Activated gamma-delta T cell treated with Interleukin-2 at 50 U/mL for 16 hours (primary cell): ENCODE results near the gene OLR1.
"Not testable (repeated sequence)": the region's sequence is repeated elsewhere in the genome, so short reads cannot be mapped to it uniquely, and the experiment has no call there.

Source experiments
- DNase-seq: peaks from one replicate; pipeline ENCODE4 v3.0.0-alpha.2; 2020

OLR1 gene

DNA sequence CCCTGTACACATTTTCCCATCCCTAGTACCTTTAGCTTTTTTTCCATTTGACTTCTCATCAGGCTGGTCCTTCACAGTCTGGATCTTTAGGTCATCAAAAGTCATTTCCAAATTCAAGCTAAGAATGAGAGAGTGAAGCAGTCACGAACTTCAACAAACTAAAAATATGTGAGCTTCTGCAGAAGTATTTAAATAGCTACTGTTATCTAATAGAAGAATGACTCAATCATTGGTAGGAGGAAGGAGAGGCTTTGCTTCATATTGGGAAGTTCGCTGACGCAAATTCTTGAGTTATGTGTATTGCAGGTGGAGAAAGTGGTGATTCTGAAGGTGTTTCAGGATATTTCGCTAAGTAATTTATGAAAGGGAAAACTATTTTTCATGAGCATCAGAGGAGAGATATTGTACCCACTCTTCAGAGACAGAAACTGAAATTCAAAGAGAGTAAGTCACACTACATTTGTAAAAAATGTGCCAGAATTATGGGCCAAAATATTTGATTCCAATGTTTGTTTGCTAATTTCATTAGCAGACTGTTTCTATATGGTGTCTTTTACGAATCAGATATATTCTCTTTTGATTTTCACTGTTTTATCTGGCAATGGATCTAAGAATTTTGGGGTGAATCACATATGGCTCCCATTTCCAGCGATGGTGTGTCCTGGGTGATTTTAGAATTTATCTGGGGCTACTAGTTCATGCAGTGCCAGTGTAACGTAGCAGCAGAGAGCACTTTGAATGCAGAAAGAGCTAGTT is at the start of gene OLR1:
Gene OLR1 (minus strand): TSS at position 160 of the 756 bp plus-strand sequence. CDS start 55 bp downstream, at position 105.
- no peak for DNase-seq

DNA sequence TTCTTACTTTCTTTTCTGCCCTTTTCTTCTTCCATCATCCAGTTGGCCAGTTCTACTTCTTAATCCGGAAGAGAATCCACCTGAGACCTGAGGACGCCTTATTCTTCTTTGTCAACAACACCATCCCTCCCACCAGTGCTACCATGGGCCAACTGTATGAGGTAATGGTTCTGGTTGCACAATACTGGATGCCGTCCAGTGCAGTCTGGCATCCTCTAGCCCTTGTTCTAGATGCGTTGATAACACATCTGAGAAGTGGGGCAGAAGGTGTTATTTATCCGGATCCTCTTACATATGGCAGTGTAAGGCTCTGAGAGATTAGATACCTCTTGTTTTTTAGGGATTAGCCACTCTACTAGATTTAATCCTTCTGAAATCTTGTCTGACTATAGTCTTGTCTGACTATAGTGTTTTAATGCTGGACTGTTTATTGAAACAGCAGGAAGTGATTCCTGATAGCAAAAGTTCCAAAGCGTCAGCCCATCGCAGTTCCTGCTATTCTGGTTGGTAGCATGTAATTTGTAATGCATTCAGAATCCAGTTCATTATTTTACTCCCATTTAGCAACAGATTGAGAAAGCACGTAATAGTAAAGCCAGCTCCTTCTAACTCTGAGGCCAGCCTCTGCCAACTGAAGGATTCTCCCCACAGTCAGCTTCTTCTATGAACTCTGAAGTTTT is 48.6 kb upstream of the OLR1 start:
- DNase-seq = no peak

DNA sequence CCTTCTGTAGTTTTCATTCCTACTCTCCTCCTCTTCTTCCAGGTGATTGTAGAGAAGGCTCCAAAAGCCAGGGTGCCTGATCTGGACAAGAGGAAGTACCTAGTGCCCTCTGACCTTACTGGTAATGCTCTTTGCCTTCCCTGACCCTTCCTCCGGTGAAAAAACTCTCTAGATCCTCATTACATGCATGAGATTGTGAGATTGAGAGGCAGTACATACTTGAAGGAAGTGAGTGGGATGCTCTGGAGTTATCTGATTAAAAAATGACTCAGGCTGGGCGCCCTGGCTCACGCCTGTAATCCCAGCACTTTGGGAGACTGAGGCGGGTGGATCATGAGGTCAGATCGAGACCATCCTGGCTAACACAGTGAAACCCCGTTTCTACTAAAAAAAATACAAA is 46.1 kb upstream of the OLR1 start:
- DNase-seq = no peak

DNA sequence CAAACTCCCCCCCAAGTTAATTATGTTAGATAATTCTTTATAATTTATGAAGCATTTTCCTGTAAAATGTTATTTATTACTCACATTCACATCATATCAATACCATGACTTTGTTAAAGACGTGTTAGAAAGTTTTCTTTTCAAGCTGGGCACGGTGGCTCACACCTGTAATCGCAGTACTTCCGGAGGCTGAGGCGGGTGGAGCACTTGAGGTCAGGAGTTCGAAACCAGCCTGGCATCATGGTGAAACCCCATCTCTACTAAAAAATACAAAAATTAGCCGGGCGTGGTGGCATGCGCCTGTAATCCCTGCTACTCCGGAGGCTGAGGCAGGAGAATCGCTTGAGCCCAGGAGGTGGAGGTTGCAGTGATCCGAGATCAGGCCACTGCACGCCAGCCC is 44.0 kb upstream of the OLR1 start:
- peak; percentile 30 for DNase-seq

DNA sequence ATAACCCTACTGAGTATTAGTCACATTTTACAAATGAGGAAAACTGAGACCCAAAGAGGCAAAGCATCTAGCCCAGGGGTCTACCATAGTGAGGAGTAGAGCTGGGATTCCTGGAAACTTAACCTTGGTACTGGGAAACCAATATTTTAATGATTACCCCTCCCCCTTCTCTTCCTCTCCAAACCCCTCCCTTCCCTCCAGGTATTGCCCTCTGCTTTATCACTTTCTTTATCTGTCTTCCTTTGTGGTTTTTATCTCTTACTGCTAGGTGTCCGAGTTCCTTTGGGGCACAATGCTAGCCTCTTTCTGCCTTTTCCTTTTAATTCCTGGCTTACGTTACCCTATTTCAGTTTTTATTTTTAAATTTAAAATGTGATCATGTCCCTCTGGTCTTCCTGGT is 43.5 kb upstream of the OLR1 start:
- no peak for DNase-seq

DNA sequence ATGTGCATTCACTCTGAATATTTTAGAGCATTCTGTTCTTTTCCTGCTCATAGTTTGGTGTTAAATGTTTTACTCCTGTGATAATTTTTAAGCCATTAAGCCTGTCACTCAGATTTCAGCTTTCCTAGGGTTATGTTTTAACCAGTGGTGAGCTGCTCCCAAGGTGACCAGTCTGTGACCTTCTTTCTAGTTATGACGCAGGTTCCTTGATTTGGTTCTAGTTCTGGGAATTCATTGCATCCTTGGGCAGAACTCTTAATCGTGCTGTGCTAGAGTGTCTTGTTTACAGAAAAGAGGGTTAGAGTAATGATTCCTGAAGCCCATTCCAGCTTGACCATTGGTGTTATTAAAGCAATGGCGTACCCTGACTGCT is 42.9 kb upstream of the OLR1 start:
- no peak for DNase-seq

DNA sequence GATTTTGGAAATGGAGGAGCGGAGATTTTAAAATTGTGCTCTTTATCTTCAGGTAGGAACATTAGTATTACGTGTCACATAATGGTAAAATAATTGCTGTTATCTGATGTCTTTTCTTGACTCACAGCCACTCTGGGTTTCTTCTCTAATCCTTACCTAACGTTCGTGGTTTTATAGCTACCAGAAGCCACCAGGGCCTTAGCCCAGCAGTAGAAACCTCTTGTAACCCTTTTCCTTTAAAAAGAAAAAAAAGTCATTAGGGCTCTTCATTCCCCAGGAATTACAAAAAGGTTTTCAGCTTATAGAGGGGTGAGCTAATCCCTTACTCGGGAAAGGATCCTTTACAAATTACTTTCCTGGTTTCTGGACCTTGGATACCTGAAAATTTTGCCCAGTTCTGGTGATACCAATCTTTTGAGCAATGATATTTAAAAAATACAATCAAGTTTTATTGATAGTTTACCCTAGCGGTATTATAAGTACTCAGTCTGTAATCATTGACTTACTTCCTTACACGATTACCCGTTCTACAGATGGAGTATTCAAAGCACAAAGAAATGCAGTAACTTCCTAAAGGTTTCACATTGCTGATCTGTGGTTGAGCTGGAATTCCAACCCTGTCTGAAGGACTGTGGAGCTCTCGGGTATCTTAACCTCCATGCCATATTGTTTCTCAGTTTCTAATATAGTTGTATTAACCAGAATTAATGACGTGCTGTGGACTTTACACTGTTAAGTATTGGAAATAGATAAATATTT is 42.4 kb upstream of the OLR1 start:
- no peak for DNase-seq

DNA sequence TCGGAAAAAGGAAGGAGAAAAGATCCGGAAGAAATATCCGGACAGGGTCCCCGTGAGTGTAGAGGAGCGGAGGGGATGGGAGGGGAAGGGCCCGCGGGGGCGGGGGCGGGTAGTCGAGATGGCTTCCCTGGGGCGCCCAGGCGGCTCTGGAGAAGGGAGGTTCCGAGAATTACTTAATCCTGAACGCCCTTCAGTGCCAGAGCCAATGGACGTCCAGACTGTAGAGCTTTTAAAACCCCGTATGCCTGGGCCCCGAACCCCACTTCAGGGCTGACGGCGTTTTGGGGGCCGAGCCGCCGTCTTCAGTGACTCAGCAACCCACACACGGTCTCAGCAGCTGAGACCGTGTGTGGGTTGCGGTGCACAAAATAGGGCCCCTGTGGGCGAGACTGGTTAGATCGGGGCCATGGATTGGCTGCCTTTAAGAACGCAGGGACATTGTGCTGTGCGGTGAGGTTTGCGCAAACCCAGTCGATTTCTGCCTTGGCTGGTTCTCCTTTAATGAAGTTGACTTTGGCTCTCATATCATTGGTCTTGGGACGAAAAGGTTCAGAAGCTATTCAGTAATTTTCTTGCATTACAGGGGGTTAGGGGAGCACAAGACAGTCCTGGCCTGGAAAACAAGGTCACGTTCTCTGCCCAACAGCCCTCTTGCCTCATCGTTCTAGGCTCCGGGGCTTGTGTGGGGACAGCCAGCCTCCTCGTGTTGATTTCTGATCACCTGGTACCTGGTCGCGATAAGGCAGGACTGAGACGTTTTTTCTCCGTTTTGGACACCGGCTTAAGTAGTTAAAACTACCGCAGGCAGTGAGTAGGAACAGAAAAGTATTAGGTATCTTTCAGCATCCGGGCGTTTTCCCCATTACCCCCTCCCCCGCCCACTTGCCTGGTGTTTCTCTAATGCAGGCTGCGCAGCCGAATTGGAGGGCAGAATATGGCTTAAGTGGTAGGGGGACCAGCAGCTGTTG is 41.5 kb upstream of the OLR1 start:
- DNase-seq = peak; percentile 79

DNA sequence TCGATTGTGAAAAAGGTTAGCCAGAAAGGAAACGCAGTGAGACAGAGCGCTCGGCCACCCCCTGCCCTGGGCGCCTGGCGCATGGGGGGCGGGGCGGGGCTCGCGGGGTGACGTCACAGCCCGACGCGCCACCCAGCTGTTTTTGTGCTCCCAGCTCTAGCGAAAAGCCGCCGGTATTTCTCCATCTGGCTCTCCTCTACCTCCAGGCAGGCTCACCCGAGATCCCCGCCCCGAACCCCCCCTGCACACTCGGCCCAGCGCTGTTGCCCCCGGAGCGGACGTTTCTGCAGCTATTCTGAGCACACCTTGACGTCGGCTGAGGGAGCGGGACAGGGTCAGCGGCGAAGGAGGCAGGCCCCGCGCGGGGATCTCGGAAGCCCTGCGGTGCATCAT is 40.8 kb upstream of the OLR1 start, which contains the start of gene GABARAPL1:
Gene GABARAPL1 (plus strand): TSS at position 139 of the 393 bp plus-strand sequence. CDS start 253 bp downstream, at position 392.
- DNase-seq = peak; percentile 79

DNA sequence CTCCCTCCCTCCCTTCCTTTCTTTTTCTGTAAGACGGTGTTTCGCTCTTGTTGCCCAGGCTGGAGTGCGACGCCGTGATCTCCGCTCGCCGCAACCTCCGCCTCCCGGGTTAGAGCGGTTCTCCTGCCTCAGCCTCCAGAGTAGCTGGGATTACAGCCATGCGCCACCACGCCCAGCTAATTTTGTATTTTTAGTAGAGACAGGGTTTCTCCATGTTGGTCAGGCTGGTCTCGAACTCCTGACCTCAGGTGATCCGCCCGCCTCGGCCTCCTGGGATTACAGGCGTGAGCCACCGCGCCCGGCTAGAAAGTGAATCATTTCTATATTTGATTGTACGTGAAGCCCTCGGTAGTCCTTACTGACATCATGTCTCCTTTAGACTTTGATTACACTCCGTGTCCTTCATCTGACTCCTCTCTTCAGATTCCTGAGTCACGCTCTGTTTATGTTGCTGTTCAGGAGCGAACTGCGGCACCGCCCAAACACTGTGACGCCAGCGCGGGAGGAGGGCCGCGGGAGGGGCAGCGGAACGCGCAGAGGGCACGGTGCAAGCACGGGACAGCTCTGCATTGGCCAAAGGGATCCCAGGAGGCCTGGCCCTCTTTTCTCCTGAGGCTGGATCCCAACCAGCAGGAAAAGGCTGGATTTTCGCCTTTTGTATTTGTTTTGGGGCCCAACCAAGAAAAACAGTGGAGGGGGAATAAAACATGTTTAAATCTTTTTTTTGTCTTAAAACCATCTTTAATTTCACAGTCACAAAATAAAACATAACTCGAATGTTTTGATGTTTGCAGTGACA is 40.2 kb upstream of the OLR1 start:
- peak; percentile 78 for DNase-seq

DNA sequence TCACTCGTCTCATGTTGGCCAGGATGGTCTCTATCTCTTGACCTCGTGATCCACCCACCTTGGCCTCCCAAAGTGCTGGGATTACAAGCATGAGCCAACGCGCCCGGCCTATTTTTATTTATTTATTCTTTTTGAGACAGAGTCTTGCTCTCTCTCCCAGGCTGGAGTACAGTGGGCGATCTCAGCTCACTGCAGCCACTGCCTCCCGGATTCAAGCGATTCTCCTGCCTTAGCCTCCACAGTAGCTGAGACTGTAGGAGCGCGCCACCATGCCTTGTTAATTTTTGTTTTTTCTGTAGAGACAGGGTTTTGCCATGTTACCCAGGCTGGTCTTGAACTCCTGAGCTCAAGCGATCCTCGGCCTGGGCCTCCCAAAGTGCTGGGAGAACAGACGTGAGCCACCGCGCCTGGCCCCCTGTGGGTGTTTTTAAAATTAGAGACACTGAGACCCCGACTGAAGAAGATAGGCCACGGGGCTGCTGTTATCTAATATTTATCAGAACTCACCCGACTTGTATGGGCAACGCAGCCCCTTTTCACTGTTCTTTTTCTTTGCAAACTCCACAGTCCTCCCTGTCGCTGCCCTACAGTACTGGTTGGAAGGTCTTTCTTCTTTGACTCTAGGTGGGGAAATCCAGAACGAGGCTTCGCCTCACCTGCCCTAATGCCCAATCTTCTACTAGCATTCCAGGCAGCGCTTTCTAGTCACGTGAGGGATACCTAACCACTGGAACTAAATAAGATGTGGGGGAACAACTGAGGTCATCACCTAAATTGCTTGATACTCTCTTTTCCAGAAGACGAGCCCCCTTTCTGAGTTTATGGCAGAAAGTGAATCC is 39.4 kb upstream of the OLR1 start:
- no peak for DNase-seq

DNA sequence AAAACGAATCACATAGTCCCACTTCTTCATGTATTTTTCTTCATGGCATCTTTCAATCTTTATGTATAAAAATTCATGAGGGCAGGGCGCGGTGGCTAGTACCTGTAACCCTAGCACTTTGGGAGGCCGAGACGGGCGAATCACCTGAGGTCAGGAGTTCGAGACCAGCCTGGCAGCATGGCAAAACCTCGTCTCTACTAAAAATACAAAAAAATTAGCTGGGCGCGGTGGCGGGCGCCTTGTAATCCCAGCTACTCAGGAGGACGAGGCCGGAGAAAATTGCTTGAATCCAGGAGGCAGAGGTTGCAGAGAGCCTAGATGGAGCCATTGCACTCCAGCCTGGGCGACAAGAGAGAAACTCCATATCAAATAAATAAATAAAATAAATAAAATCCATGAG is 38.3 kb upstream of the OLR1 start:
- DNase-seq = no peak

DNA sequence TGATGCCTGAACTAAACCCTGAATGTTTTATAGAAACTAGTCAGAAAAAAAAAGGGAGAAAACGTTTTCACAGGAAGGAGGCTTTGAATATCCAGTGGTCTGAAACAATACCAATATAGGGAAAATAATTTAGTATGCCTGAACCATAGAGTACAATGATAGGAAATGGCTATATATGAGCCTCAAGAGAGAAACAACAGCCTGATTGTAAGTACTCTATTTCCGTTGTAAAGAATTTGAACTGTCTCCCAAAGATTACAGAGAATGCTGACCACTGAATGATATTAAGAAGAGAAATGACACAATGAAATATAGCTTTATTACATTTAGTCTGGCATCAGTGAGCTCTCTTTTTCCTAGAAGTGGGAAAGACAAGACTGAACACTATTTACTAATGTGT is 35.2 kb upstream of the OLR1 start:
- DNase-seq = no peak

DNA sequence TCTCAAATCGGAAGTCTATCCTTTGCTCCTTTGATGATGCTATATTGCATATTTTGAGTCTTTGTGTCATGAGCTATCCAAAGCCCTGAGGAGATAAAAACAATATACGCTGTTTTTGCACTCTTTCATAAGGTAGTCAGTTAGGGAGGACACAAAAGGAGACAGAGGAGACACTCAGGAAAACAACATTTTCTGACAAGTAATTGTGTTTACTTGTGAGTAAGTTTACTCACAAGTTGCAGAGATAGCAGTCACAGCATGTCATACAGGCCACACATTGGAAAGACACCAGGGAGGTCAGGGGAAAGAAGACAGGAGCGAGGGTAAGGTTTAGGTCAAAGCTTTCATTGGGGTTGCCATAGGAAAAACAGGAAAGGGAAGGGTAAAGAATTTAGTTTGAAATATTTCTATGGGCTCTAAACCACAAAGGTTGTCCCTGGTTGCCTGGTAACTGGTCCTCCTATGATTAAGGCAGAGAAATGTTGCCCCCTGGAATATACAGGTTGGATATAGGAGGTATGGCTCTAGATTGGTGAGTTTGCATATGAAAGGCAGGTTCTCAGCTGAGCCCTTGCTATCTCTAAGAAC is 33.4 kb upstream of the OLR1 start:
- no peak for DNase-seq

DNA sequence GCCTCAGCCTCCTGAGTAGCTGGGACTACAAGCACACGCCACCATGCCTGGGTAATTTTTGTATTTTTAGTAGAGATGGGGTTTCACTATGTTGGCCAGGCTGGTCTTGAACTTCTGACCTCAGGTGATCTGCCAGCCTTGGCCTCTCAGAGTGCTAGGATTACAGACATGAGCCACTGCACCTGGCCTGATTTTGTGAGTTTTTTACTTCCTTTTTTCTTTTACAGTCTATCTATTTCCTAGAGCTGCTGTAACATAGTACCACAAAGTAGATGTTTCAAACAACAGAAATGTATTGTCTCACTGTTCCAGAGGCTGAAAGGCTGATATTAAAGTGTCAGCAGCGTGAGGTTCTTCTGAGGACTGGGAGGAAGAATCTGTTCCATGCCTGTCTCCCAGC is 32.6 kb upstream of the OLR1 start:
- not testable (repeated sequence) for DNase-seq

DNA sequence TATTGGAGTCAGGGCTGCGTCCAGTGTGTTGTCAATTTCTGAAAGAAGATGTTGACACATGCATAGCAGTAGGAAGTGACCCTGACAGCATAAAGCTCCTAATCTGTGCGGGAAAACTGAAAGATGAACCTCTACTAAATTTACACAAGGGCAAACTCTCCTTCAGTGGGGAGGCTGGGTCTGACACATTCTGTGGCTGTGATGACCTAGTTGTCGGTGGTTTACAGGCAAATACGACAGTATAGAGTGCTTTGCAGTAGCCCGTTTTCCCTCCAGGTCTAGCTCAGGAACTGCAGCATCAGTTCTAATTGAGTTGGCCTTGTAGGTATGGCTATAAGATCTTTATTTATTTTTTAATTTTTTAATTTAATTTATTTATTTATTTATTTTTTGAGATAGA is 25.9 kb upstream of the OLR1 start:
- DNase-seq = no peak

DNA sequence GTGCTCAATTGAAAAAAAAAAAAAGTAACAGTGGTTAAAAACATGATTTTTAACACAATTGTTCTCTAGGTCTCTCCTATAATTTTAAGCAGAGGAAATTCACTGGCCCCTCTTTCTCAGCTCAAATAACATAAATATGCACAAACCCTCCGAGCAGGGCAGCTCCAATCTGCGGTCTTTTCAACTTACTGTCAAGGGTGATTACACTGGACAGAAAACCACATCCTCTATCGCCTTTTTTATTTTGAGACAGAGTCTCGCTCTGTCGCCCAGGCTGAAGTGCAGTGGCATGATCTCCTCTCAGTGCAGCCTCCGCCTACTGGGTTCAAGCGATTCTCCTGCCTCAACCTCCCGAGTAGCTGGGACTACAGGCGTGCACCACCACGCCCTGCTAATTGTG is 24.3 kb upstream of the OLR1 start:
- DNase-seq = no peak

DNA sequence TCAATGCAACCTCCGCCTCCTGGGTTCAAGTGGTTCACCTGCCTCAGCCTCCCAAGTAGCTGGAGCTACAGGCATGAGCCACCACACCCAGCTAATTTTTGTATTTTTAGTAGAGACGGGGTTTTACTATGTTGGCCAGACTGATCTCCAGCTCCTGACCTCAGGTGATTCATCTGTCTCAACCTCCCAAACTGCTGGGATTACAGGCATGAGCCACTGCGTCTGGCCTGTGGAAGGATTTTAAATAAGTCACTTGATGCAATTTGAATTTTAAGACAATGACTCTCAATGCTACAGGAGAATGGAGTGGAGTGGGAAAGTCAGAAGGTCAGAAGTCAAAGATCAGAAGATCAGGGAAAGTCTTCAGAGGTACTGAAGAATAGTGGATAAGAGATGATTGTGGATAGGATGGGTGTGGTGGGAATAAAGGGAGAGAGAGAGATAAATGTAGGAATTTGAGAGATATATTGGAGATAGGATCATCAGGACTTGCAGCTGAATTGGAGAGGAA is 22.3 kb upstream of the OLR1 start:
- no peak for DNase-seq

DNA sequence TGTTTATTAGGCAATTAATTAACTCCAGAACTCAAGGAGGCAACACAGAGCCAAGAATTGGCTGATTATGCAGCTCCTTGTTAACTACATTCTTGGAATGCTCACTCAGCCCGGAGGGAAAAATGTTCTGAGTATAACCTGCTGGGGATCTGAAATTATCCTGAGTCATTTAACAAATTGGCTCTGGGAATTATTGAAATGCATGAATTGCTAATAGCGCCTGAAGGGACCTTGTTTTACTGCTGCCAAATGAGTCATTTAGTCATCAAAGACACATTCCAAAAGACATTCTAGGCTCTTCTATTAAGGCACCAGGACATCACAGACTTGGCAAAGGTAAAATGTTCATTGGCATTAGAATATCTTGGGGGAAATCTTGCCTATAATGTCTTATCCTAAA is 19.9 kb upstream of the OLR1 start:
- DNase-seq = no peak
